Measurements from ENCODE around the gene PDGFC.

PDGFC gene

GRCh38 chr4:156803056-156803455 is 168.5 kb downstream of the PDGFC start:
- no peak overlapping the region for H3K4me3 ChIP-seq (ENCODE audit: low read length)
- peak; percentile 58 for DNase-seq (ENCODE audit: low read depth)
- TF ChIP-seq CTCF (conservative IDR thresholded peaks at IDR 0.05; ENCODE audit: low read length), result no peak

GRCh38 chr4:156800463-156800862 is 171.1 kb downstream of the PDGFC start:
- no peak for TF ChIP-seq CTCF (conservative IDR thresholded peaks at IDR 0.05; ENCODE audit: low read length)
- no peak for DNase-seq (ENCODE audit: low read depth)
- H3K4me3 ChIP-seq (ENCODE audit: low read length), result no peak overlapping the region

- no peak for TF ChIP-seq CTCF (conservative IDR thresholded peaks at IDR 0.05; ENCODE audit: low read length)
- peak; percentile 83 for DNase-seq (ENCODE audit: low read depth)
- no peak overlapping the region for H3K4me3 ChIP-seq (ENCODE audit: low read length)
Measured at GRCh38 chr4:156799121-156799589, 172.4 kb downstream of the PDGFC start.

- no peak for TF ChIP-seq CTCF (conservative IDR thresholded peaks at IDR 0.05; ENCODE audit: low read length)
- no peak for DNase-seq (ENCODE audit: low read depth)
- H3K4me3 ChIP-seq (ENCODE audit: low read length), result no peak overlapping the region
Measured at GRCh38 chr4:156798438-156798837, 173.2 kb downstream of the PDGFC start.

- TF ChIP-seq CTCF (conservative IDR thresholded peaks at IDR 0.05; ENCODE audit: low read length), result no peak
- H3K4me3 ChIP-seq (ENCODE audit: low read length), result no peak overlapping the region
- no peak for DNase-seq (ENCODE audit: low read depth)
Measured at GRCh38 chr4:156797206-156797605, 174.4 kb downstream of the PDGFC start.

GRCh38 chr4:156795727-156796126 is 175.9 kb downstream of the PDGFC start:
- TF ChIP-seq CTCF (conservative IDR thresholded peaks at IDR 0.05; ENCODE audit: low read length), result no peak
- no peak overlapping the region for H3K4me3 ChIP-seq (ENCODE audit: low read length)
- DNase-seq (ENCODE audit: low read depth), result no peak

- H3K4me3 ChIP-seq (ENCODE audit: low read length), result no peak overlapping the region
Measured at GRCh38 chr4:156794863-156795262, 176.7 kb downstream of the PDGFC start.

More at GRCh38 chr4:156794863-156795262, 176.7 kb downstream of the PDGFC start:
- no peak for DNase-seq (ENCODE audit: low read depth)
- no peak for TF ChIP-seq CTCF (conservative IDR thresholded peaks at IDR 0.05; ENCODE audit: low read length)

All from AG10803 (cell line).